Measurements from ENCODE around the gene SCN10A.

- TF ChIP-seq, protein P1, sequence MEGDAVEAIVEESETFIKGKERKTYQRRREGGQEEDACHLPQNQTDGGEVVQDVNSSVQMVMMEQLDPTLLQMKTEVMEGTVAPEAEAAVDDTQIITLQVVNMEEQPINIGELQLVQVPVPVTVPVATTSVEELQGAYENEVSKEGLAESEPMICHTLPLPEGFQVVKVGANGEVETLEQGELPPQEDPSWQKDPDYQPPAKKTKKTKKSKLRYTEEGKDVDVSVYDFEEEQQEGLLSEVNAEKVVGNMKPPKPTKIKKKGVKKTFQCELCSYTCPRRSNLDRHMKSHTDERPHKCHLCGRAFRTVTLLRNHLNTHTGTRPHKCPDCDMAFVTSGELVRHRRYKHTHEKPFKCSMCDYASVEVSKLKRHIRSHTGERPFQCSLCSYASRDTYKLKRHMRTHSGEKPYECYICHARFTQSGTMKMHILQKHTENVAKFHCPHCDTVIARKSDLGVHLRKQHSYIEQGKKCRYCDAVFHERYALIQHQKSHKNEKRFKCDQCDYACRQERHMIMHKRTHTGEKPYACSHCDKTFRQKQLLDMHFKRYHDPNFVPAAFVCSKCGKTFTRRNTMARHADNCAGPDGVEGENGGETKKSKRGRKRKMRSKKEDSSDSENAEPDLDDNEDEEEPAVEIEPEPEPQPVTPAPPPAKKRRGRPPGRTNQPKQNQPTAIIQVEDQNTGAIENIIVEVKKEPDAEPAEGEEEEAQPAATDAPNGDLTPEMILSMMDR (IDR thresholded peaks at IDR 0.05): no peak
- TF ChIP-seq EP300 (IDR thresholded peaks at IDR 0.05) (no peak), POLR2A (IDR thresholded peaks at IDR 0.05) (no peak), POLR2AphosphoS5 (IDR thresholded peaks at IDR 0.05) (no peak)
Observed at GRCh38 chr3:38836561-38836960, 20.5 kb upstream of the SCN10A start.

Data from suprapubic skin (tissue), 4 donors.